Measurements from ENCODE around the gene CAMTA1. TPM values are rescaled to one million over a fixed set of nuclear protein-coding genes. Genes with fewer than 3 reads are reported as not detected.

CAMTA1 gene
- total RNA-seq, 1 experiment from 2014 or later: 69.5 TPM

DNA sequence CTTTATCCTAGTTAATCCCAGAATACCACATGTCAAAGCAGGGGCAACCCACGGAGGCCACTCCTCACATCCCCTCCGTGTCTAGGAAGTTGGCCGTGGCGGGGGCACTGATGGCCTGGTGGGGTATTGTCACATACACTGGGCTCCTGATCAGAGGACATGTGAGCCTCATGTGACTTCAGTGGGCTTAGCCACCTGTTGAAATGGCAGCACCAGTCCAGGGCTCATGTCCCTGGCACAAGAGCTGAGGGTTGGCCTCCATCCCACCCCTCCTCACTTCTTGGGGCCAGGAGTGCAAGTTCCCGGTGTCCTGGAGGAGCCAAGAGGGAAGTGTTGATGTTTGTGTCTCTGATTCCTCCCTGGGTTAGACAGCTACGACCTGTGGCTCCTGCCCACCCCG, 313.4 kb downstream of the CAMTA1 start (continued):
- no peak for TF ChIP-seq CEBPB (IDR thresholded peaks at IDR 0.05; ENCODE audit: low read depth)

DNA sequence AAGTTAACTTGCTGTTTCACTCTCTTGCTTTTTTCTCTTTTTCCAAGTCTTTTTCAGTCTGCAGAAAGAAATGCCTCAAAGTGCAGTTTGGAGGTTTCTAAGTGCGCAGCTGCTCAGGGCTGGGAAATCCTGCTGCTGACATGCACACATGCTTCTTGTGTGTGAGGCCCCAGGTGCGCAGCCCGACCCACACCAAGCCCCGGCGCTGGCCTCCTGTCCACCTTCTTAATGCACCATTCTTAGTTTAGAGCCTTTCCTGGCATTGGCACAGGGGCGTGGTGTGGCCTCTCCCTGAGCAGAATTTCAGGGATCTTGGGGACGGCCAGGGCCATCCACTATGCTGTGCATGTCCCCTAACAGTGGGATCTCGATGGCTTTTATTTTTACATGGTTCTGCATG, 315.2 kb downstream of the CAMTA1 start:
- RAD21 ChIA-PET (ENCODE audit: low non-redundant PET in 1 of 2, low total read pairs in 2 of 2, uncharacterized antibody in 2 of 2, unreplicated experiment in 2 of 2): no interaction called here
- POLR2A ChIA-PET: no interaction called here
- H3K27me3 ChIP-seq (ENCODE audit: insufficient read depth, low read length): peaks cover 48% of the 10 kb centered on the region

More for the DNA sequence above, 315.2 kb downstream of the CAMTA1 start:
- no peaks in the 10 kb centered on the region for H3K36me3 ChIP-seq (ENCODE audit: control insufficient read depth in 1 of 2, insufficient read depth in 2 of 2, low read length in 2 of 2)
- H3K9me2 ChIP-seq (ENCODE audit: insufficient read depth): no peaks in the 10 kb centered on the region
- H3K79me2 ChIP-seq (ENCODE audit: insufficient read depth, low read length): no peaks in the 10 kb centered on the region
- TF ChIP-seq, protein P1, sequence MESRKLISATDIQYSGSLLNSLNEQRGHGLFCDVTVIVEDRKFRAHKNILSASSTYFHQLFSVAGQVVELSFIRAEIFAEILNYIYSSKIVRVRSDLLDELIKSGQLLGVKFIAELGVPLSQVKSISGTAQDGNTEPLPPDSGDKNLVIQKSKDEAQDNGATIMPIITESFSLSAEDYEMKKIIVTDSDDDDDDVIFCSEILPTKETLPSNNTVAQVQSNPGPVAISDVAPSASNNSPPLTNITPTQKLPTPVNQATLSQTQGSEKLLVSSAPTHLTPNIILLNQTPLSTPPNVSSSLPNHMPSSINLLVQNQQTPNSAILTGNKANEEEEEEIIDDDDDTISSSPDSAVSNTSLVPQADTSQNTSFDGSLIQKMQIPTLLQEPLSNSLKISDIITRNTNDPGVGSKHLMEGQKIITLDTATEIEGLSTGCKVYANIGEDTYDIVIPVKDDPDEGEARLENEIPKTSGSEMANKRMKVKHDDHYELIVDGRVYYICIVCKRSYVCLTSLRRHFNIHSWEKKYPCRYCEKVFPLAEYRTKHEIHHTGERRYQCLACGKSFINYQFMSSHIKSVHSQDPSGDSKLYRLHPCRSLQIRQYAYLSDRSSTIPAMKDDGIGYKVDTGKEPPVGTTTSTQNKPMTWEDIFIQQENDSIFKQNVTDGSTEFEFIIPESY (IDR thresholded peaks at IDR 0.05; ENCODE audit: extremely low read depth, insufficient replicate concordance, low read length): no peak
- TF ChIP-seq SRF (IDR thresholded peaks at IDR 0.05; ENCODE audit: low read depth): no peak
- TF ChIP-seq, protein P2, sequence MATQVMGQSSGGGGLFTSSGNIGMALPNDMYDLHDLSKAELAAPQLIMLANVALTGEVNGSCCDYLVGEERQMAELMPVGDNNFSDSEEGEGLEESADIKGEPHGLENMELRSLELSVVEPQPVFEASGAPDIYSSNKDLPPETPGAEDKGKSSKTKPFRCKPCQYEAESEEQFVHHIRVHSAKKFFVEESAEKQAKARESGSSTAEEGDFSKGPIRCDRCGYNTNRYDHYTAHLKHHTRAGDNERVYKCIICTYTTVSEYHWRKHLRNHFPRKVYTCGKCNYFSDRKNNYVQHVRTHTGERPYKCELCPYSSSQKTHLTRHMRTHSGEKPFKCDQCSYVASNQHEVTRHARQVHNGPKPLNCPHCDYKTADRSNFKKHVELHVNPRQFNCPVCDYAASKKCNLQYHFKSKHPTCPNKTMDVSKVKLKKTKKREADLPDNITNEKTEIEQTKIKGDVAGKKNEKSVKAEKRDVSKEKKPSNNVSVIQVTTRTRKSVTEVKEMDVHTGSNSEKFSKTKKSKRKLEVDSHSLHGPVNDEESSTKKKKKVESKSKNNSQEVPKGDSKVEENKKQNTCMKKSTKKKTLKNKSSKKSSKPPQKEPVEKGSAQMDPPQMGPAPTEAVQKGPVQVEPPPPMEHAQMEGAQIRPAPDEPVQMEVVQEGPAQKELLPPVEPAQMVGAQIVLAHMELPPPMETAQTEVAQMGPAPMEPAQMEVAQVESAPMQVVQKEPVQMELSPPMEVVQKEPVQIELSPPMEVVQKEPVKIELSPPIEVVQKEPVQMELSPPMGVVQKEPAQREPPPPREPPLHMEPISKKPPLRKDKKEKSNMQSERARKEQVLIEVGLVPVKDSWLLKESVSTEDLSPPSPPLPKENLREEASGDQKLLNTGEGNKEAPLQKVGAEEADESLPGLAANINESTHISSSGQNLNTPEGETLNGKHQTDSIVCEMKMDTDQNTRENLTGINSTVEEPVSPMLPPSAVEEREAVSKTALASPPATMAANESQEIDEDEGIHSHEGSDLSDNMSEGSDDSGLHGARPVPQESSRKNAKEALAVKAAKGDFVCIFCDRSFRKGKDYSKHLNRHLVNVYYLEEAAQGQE (IDR thresholded peaks at IDR 0.05; ENCODE audit: low read depth): no peak
- TF ChIP-seq EZH2phosphoT487 (IDR thresholded peaks at IDR 0.05; ENCODE audit: borderline replicate concordance): no peak
- TF ChIP-seq, protein P3, sequence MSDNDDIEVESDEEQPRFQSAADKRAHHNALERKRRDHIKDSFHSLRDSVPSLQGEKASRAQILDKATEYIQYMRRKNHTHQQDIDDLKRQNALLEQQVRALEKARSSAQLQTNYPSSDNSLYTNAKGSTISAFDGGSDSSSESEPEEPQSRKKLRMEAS (IDR thresholded peaks at IDR 0.05): no peak
- no peak overlapping the region for H2AFZ ChIP-seq (ENCODE audit: low read depth, low read length, poor library complexity, severe bottlenecking)
- H3K4me3 ChIP-seq (replicated peaks in 1 of 2; ENCODE audit: low read depth in 1 of 2, low read length in 2 of 2): no peak overlapping the region
- ATAC-seq (no peak), DNase-seq (ENCODE audit: low read depth, low spot score) (no peak)
- H3K4me2 ChIP-seq (ENCODE audit: low read length): no peak overlapping the region
- CTCF ChIA-PET: interaction anchor here (1.1 kb wide), 1 partner anchor 58 kb away, joined by 3 read pairs; no protein-coding TSS in a partner anchor
- no peak overlapping the region for H3K9ac ChIP-seq (ENCODE audit: low read length)
- no peaks in the 10 kb centered on the region for H3K4me1 ChIP-seq (ENCODE audit: control insufficient read depth in 1 of 2, insufficient read depth in 2 of 2, low read length in 2 of 2)
- no peaks in the 10 kb centered on the region for H4K20me1 ChIP-seq (ENCODE audit: insufficient read depth)
- no TSS peak for BruUV-seq (replicated peaks)
- no peak overlapping the region for H3K27ac ChIP-seq (ENCODE audit: low read depth, low read length)
- peaks cover 0 to 9% of the 10 kb centered on the region in 2 experiments; a peak in 1 of 4 replicates for H3K9me3 ChIP-seq (ENCODE audit: control insufficient read depth in 1 of 2, insufficient read depth in 1 of 2, low read depth in 1 of 2, low read length in 2 of 2)
- intact Hi-C loops (cut with micrococcal nuclease): no loop called here

Measured in HCT116 (cell line).